K562 (cell line): ENCODE results near the gene PSMD9. TPM values are rescaled to one million over a fixed set of nuclear protein-coding genes. Genes with fewer than 3 reads are reported as not detected.

Experiments
- EGR1 ChIP-seq: fragments of 450-650 bp; conservative IDR thresholded peaks from 2 replicates; pipeline ENCODE4 v1.6.1; 2017; ENCODE audit warnings: mild to moderate bottlenecking
- KAT8 ChIP-seq: fragments of 450-650 bp; IDR thresholded peaks from 2 replicates; pipeline ENCODE4 v1.6.1; 2016; ENCODE audit warnings: low read depth, mild to moderate bottlenecking
- MCM3 ChIP-seq: fragments of 450-650 bp; IDR thresholded peaks from 2 replicates; pipeline ENCODE4 v1.6.1; 2016
- MED1 ChIP-seq: sonication (generic); formaldehyde crosslinking; IDR thresholded peaks from 2 replicates; pipeline ENCODE4 v1.8.1; 2023; ENCODE audit warnings: missing genetic modification reagents, borderline replicate concordance
- MYC ChIP-seq, 2 experiments: fragments of 250-450 bp in 1 of 2; sonication (Bioruptor Pico) in 1 of 2; IDR thresholded peaks; 2 replicates each; pipeline versions ENCODE4 v1.5.1 to v1.6.1; 2012 to 2021; ENCODE audit warnings: low read depth in 2 of 2, borderline replicate concordance in 1 of 2, improper control_type of control experiment in 1 of 2, low read length in 1 of 2, mild to moderate bottlenecking in 1 of 2, moderate library complexity in 1 of 2
- MYNN ChIP-seq, 2 experiments: sonication (generic); formaldehyde crosslinking in 1 of 2; IDR thresholded peaks; 2 replicates each; pipeline versions ENCODE4 v1.5.0 to v1.6.1; 2016 to 2020; ENCODE audit warnings: antibody characterized with exemption in 1 of 2, missing genetic modification reagents in 1 of 2
- NELFE ChIP-seq: IDR thresholded peaks from 2 replicates; pipeline ENCODE4 v1.6.1; 2011; ENCODE audit warnings: mild to moderate bottlenecking; ENCODE audit not compliant: insufficient read depth, insufficient read length
- NFXL1 ChIP-seq: fragments of 450-650 bp; formaldehyde crosslinking; IDR thresholded peaks from 2 replicates; pipeline ENCODE4 v1.4.0; 2021; ENCODE audit warnings: mild to moderate bottlenecking
- NR1H2 ChIP-seq: sonication (generic); formaldehyde crosslinking; IDR thresholded peaks from 2 replicates; pipeline ENCODE4 v1.4.0; 2020; ENCODE audit warnings: mild to moderate bottlenecking, missing genetic modification reagents
- PHTF2 ChIP-seq: fragments of 250-450 bp; sonication (Bioruptor Pico); IDR thresholded peaks from 2 replicates; pipeline ENCODE4 v1.5.0; 2021; ENCODE audit warnings: mild to moderate bottlenecking
- SLC30A9 ChIP-seq: fragments of 250-450 bp; sonication (Bioruptor Pico); IDR thresholded peaks from 2 replicates; pipeline ENCODE4 v1.8.0; 2022; ENCODE audit warnings: mild to moderate bottlenecking, moderate library complexity
- SMAD1 ChIP-seq: fragments of 150-350 bp; IDR thresholded peaks from 2 replicates; pipeline ENCODE4 v1.6.1; 2014; ENCODE audit warnings: low read length, low read depth; ENCODE audit not compliant: partially characterized antibody
- SMARCA4 ChIP-seq: fragments of 450-650 bp; IDR thresholded peaks from 2 replicates; pipeline ENCODE4 v1.6.1; 2016
- SNIP1 ChIP-seq: fragments of 450-650 bp; IDR thresholded peaks from 2 replicates; pipeline ENCODE4 v1.7.1; 2017; ENCODE audit warnings: low read depth, mild to moderate bottlenecking
- SP2 ChIP-seq: IDR thresholded peaks from 2 replicates; pipeline ENCODE4 v1.6.1; 2011; ENCODE audit warnings: mild to moderate bottlenecking, low read depth, low read length, moderate library complexity; ENCODE audit not compliant: poor library complexity, severe bottlenecking; ENCODE audit errors: extremely low read depth
- STAT5A ChIP-seq: IDR thresholded peaks from 2 replicates; pipeline ENCODE4 v1.6.1; 2012; ENCODE audit warnings: low read length, inconsistent platforms, borderline replicate concordance
- TARDBP ChIP-seq: fragments of 450-650 bp; IDR thresholded peaks from 2 replicates; pipeline ENCODE4 v1.6.1; 2016
- U2AF1 ChIP-seq: fragments of 200-400 bp; formaldehyde crosslinking; optimal IDR thresholded peaks from 2 replicates; pipeline ENCODE3; 2017; ENCODE audit warnings: mild to moderate bottlenecking, low read depth, low read length, moderate library complexity
- ZFP1 ChIP-seq: fragments of 450-650 bp; formaldehyde crosslinking; IDR thresholded peaks from 2 replicates; pipeline ENCODE4 v1.4.0; 2020; ENCODE audit warnings: mild to moderate bottlenecking, mixed read lengths
- ZFP36 ChIP-seq: fragments of 150-350 bp; IDR thresholded peaks from 2 replicates; pipeline ENCODE4 v1.6.1; 2018; ENCODE audit warnings: low read length, low read depth; ENCODE audit not compliant: partially characterized antibody
- polyA plus RNA-seq, 8 experiments: library from polyadenylated mRNA; depleted of rRNA in 4 of 8; stranded (reverse) in 5 of 8; unstranded in 3 of 8; fragments of >200 nt; fragmentation: Nextera tagmentation in 2 of 8; fragmentation: Illumina TruSeq in 1 of 8; extraction: Ambion mirVana in 2 of 8; extraction: Trizol in 1 of 8; gene quantifications; 2 replicates each; pipeline versions ENCODE4 v1.2.1 to v1.2.3, GENCODE V29; 2011 to 2014; ENCODE audit warnings: inconsistent platforms in 1 of 8, missing spikeins in 1 of 8
- total RNA-seq, 7 experiments: library from RNA; depleted of rRNA in 6 of 7; stranded (reverse); fragments of >200 nt in 6 of 7; fragmentation: Illumina TruSeq in 2 of 7; extraction: Trizol in 2 of 7; gene quantifications; 2 replicates each; pipeline versions ENCODE4 v1.2.1 to v1.2.3, GENCODE V29; 2011 to 2021; ENCODE audit warnings: low replicate concordance in 1 of 7
- TF ChIP-seq, protein P1 (sequence below): fragments of 250-450 bp; sonication (Bioruptor Pico); IDR thresholded peaks from 2 replicates; pipeline ENCODE4 v1.6.1; 2021; ENCODE audit warnings: mild to moderate bottlenecking
- TF ChIP-seq, protein P2 (sequence below): fragments of 450-650 bp; formaldehyde crosslinking; IDR thresholded peaks from 2 replicates; pipeline ENCODE4 v1.4.0; 2020; ENCODE audit warnings: mild to moderate bottlenecking, moderate library complexity
- TF ChIP-seq, protein P3 (sequence below): fragments of 450-650 bp; formaldehyde crosslinking; IDR thresholded peaks from 2 replicates; pipeline ENCODE4 v1.4.0; 2020; ENCODE audit warnings: mild to moderate bottlenecking, moderate library complexity
- TF ChIP-seq, protein P4 (sequence below): fragments of 150-350 bp; conservative IDR thresholded peaks from 2 replicates; pipeline ENCODE4 v1.6.1; 2014; ENCODE audit warnings: low read length

The PSMD9 gene
- total and polyA plus RNA-seq, 9 of the 15 experiments (the other 6 are each of a cell fraction or from before 2014, with no cell fraction given), result 12.2 to 143 (median 61.3) TPM

DNA sequence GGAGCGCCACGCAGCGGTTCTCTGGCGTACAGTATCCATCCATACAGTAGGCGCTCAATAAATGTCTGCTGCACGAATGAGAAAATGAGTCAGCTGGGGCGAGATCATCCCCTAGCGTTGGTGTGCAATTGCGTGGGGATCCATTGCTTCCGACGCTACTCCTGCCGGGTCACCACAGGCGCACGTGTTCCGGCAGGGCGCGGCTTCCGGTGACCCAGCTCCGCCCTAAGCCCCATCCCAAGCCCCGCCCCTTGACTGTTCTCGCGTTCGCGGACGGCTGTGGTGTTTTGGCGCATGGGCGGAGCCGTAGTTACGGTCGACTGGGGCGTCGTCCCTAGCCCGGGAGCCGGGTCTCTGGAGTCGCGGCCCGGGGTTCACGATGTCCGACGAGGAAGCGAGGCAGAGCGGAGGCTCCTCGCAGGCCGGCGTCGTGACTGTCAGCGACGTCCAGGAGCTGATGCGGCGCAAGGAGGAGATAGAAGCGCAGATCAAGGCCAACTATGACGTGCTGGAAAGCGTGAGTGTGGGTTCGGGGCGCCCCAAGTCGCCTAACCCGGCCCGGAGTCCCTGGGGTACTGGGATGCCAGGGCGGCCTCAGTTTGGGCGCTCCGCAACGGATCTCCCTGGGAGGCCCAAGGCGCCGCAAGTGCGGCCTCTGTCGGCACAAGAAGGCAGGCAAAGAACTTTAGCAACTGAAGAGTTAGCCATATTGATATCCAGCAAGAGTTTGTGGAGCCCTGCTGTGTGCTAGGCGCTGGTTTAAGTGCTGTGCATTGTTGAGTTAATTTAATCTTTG is at the start of gene PSMD9 (continued):
- TF ChIP-seq, protein P1, sequence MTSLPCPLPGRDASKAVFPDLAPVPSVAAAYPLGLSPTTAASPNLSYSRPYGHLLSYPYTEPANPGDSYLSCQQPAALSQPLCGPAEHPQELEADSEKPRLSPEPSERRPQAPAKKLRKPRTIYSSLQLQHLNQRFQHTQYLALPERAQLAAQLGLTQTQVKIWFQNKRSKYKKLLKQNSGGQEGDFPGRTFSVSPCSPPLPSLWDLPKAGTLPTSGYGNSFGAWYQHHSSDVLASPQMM (CRISPR knock-in tag), result no peak
- TF ChIP-seq ZFP1 (no peak), STAT5A (no peak; the same call in 1 of the 2 replicates), MYC (IDR thresholded peaks at IDR 0.05; ENCODE audit: low read depth, low read length) (peak; percentile 100), MYC (CRISPR knock-in tag; IDR thresholded peaks at IDR 0.05; ENCODE audit: borderline replicate concordance, low read depth) (peak; percentile 94), KAT8 (no peak), TARDBP (peak; percentile 92), EGR1 (peak; percentile 91), MYNN (IDR thresholded peaks at IDR 0.05) (peak; percentile 5), MYNN (CRISPR knock-in tag; IDR thresholded peaks at IDR 0.05) (no peak), NELFE (no peak), NFXL1 (CRISPR knock-in tag) (no peak), U2AF1 (peak; percentile 47), PHTF2 (CRISPR knock-in tag) (no peak), SP2 (no peak), NR1H2 (no peak), MCM3 (no peak), MED1 (no peak), SLC30A9 (CRISPR knock-in tag) (no peak), ZFP36 (peak; percentile 97), SMAD1 (no peak), SMARCA4 (peak; percentile 33; the same call in 1 of the 2 replicates), SNIP1 (no peak)
- TF ChIP-seq, protein P2, sequence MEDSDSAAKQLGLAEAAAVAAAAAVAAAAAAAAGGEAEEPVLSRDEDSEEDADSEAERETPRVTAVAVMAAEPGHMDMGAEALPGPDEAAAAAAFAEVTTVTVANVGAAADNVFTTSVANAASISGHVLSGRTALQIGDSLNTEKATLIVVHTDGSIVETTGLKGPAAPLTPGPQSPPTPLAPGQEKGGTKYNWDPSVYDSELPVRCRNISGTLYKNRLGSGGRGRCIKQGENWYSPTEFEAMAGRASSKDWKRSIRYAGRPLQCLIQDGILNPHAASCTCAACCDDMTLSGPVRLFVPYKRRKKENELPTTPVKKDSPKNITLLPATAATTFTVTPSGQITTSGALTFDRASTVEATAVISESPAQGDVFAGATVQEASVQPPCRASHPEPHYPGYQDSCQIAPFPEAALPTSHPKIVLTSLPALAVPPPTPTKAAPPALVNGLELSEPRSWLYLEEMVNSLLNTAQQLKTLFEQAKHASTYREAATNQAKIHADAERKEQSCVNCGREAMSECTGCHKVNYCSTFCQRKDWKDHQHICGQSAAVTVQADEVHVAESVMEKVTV, result peak; percentile 75
- TF ChIP-seq, protein P3, sequence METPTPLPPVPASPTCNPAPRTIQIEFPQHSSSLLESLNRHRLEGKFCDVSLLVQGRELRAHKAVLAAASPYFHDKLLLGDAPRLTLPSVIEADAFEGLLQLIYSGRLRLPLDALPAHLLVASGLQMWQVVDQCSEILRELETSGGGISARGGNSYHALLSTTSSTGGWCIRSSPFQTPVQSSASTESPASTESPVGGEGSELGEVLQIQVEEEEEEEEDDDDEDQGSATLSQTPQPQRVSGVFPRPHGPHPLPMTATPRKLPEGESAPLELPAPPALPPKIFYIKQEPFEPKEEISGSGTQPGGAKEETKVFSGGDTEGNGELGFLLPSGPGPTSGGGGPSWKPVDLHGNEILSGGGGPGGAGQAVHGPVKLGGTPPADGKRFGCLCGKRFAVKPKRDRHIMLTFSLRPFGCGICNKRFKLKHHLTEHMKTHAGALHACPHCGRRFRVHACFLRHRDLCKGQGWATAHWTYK, result no peak
- TF ChIP-seq, protein P4, sequence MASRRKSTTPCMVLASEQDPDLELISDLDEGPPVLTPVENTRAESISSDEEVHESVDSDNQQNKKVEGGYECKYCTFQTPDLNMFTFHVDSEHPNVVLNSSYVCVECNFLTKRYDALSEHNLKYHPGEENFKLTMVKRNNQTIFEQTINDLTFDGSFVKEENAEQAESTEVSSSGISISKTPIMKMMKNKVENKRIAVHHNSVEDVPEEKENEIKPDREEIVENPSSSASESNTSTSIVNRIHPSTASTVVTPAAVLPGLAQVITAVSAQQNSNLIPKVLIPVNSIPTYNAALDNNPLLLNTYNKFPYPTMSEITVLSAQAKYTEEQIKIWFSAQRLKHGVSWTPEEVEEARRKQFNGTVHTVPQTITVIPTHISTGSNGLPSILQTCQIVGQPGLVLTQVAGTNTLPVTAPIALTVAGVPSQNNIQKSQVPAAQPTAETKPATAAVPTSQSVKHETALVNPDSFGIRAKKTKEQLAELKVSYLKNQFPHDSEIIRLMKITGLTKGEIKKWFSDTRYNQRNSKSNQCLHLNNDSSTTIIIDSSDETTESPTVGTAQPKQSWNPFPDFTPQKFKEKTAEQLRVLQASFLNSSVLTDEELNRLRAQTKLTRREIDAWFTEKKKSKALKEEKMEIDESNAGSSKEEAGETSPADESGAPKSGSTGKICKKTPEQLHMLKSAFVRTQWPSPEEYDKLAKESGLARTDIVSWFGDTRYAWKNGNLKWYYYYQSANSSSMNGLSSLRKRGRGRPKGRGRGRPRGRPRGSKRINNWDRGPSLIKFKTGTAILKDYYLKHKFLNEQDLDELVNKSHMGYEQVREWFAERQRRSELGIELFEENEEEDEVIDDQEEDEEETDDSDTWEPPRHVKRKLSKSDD, result no peak
